Measurements from ENCODE around the gene ADPRHL1. TPM values are rescaled to one million over a fixed set of nuclear protein-coding genes. Genes with fewer than 3 reads are reported as not detected.
A peak's percentile ranks its signal among the peaks of the same experiment; 100 is the strongest.

The ADPRHL1 gene
- total RNA-seq, 1 experiment from 2014 or later, result 2.7 TPM

GRCh38 chr13:113491418-113491883, 38.2 kb upstream of the ADPRHL1 start:
- Histone ChIP-seq H2AFZ (ENCODE audit: low read length) (no peak overlapping the region), H2BK5ac (ENCODE audit: insufficient read length, low read length) (no peak overlapping the region), H3K4me2 (ENCODE audit: insufficient read depth, insufficient read length, low read length) (peak overlapping the region; percentile 66), H2BK20ac (ENCODE audit: low read depth, low read length, poor library complexity, severe bottlenecking) (no peak overlapping the region), H3K9me3 (ENCODE audit: control insufficient read depth, low read depth, low read length) (no peaks in the 10 kb centered on the region), H3K4me1 (ENCODE audit: insufficient read depth, low read length) (peaks cover 6% of the 10 kb centered on the region; the same call in 1 of the 2 replicates), H3K4ac (ENCODE audit: low read depth, low read length) (no peak overlapping the region), H2BK12ac (ENCODE audit: insufficient read length, low read depth, low read length) (no peak overlapping the region), H4K8ac (replicated peaks; ENCODE audit: insufficient read length, low read depth, low read length) (no peak overlapping the region), H4K91ac (ENCODE audit: insufficient read length, low read depth, low read length) (no peak overlapping the region), H3K27me3 (ENCODE audit: insufficient read depth, low read length) (no peaks in the 10 kb centered on the region), H2AK5ac (ENCODE audit: insufficient read length, low read length) (no peak overlapping the region), H3K9ac (ENCODE audit: extremely low read depth, insufficient read length, low read length) (peak overlapping the region; percentile 46), H3K23me2 (ENCODE audit: insufficient read length, low read depth, low read length, poor library complexity, severe bottlenecking) (peaks cover 23% of the 10 kb centered on the region), H3K79me2 (ENCODE audit: insufficient read depth, low read length) (peaks cover 27% of the 10 kb centered on the region; the same call in 1 of the 2 replicates), H3K23ac (ENCODE audit: insufficient read length, low read depth, low read length) (no peak overlapping the region), H3K79me1 (ENCODE audit: insufficient read depth, low read depth, low read length, poor library complexity, severe bottlenecking) (no peaks in the 10 kb centered on the region), H4K20me1 (ENCODE audit: control insufficient read depth, insufficient read depth, insufficient read length) (no peaks in the 10 kb centered on the region), H3K56ac (ENCODE audit: insufficient read length, low read depth, low read length) (no peak overlapping the region), H2BK120ac (ENCODE audit: low read depth, low read length, poor library complexity, severe bottlenecking) (no peak overlapping the region), H3K27ac (ENCODE audit: insufficient read length, low read depth, low read length) (no peak overlapping the region), H4K5ac (ENCODE audit: insufficient read length, low read depth, low read length) (no peak overlapping the region), H2BK15ac (ENCODE audit: low read depth, low read length) (no peak overlapping the region), H3T11ph (ENCODE audit: low read length) (no peak overlapping the region), H3K14ac (ENCODE audit: insufficient read depth, low read length) (peak overlapping the region; percentile 16; the same call in 1 of the 2 replicates), H3K18ac (ENCODE audit: insufficient read length, low read depth, low read length) (no peak overlapping the region)
- H3K27ac Mint-ChIP-seq, result no peak overlapping the region; a peak in 1 of 7 replicates
- peaks cover 4 to 35% (median 28%) of the 10 kb centered on the region in 3 experiments; a peak in 6 of 7 replicates for H3K36me3 Mint-ChIP-seq (ENCODE audit: insufficient read depth in 1 of 3, low read depth in 3 of 3)
- peaks cover 74 to 76% of the 10 kb centered on the region in 2 experiments for H3K4me1 Mint-ChIP-seq
- no peak for DNase-seq
- H3K27me3 Mint-ChIP-seq (ENCODE audit: low read depth), result no peaks in the 10 kb centered on the region
- no CpG with 5 or more reads among the region's 22 CpGs for WGBS (ENCODE audit: extremely low coverage, insufficient read length, low lambda C conversion rate)
- H3K9me3 Mint-ChIP-seq, result peaks cover 0 to 2% of the 10 kb centered on the region in 2 experiments; a peak in 3 of 5 replicates
- TF ChIP-seq, protein P1, sequence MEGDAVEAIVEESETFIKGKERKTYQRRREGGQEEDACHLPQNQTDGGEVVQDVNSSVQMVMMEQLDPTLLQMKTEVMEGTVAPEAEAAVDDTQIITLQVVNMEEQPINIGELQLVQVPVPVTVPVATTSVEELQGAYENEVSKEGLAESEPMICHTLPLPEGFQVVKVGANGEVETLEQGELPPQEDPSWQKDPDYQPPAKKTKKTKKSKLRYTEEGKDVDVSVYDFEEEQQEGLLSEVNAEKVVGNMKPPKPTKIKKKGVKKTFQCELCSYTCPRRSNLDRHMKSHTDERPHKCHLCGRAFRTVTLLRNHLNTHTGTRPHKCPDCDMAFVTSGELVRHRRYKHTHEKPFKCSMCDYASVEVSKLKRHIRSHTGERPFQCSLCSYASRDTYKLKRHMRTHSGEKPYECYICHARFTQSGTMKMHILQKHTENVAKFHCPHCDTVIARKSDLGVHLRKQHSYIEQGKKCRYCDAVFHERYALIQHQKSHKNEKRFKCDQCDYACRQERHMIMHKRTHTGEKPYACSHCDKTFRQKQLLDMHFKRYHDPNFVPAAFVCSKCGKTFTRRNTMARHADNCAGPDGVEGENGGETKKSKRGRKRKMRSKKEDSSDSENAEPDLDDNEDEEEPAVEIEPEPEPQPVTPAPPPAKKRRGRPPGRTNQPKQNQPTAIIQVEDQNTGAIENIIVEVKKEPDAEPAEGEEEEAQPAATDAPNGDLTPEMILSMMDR (conservative IDR thresholded peaks at IDR 0.05), result no peak
- H3K4me3 Mint-ChIP-seq, result peak overlapping the region; percentile 89 to 90
